LNCAP (cell line): ENCODE measurements around the gene RASL12.

Experiments used
- TF ChIP-seq, protein P1 (sequence below): fragments of 450-650 bp; IDR thresholded peaks from 2 replicates; pipeline ENCODE4 v1.5.1; 2017; ENCODE audit warnings: mild to moderate bottlenecking

Gene RASL12

DNA sequence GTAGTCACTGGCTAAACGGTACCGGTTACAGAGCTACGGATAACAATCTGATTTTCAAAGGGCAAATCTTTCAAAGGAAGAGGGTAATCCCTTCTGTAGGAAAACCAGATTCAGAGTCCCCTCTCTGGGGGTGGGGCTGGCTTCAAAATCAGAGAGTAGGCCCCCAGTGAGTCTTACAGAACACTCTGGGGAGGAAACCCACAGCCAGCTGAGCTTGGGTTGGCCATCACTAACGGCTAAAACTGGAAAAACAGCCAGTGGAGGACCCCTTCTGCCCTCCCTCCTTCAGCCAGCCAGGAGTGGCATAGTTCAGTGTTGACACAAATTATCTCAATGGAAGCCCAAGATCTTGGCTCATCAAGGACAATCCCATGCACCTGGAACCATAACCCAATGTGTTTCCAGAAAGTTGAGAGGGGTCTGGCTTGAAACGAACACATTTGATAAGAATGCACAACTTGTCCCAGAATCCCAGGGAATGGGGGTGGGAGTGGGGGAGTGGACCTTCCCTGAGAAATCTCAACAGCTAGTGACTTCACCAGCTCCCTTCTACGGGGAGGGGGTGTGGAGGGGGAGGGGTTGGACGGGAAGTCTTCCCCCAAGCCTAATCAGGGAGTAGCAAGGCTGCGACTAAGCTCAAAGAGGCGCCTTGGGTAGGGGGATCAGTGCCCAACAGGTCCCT is 1.0 kb downstream of the RASL12 start:
- TF ChIP-seq, protein P1, sequence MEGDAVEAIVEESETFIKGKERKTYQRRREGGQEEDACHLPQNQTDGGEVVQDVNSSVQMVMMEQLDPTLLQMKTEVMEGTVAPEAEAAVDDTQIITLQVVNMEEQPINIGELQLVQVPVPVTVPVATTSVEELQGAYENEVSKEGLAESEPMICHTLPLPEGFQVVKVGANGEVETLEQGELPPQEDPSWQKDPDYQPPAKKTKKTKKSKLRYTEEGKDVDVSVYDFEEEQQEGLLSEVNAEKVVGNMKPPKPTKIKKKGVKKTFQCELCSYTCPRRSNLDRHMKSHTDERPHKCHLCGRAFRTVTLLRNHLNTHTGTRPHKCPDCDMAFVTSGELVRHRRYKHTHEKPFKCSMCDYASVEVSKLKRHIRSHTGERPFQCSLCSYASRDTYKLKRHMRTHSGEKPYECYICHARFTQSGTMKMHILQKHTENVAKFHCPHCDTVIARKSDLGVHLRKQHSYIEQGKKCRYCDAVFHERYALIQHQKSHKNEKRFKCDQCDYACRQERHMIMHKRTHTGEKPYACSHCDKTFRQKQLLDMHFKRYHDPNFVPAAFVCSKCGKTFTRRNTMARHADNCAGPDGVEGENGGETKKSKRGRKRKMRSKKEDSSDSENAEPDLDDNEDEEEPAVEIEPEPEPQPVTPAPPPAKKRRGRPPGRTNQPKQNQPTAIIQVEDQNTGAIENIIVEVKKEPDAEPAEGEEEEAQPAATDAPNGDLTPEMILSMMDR, result no peak

DNA sequence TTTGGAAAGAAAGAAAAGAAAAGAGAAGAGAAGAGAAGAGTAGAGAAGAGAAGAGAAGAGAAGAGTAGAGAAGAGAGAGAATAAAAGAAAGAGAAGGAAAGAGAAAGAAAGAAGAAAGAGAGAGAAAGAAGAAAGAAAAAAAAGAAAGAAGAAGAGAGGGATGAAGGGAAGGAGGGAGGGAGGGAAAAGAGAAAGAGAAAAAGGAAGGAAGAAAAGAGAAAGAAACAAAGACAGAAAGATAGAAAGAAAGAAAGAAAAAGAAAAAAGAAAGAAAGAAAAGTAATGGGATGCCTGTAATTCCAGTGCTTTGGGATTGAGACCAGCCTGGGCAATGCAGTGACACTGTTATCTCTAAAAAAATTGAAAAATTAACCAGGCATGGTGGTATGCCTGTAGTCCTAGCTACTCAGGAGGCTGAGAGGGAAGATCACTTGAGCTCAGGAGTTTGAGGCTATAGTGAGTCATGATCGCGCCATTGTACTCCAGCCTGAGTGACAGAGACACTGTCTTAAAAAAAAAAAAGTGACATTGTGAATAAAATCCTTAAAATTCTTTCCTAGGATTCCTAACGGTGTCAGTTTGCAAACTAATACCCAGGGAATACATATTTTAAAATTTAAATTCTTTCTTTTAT is 1.7 kb downstream of the RASL12 start:
- TF ChIP-seq, protein P1, result no peak

DNA sequence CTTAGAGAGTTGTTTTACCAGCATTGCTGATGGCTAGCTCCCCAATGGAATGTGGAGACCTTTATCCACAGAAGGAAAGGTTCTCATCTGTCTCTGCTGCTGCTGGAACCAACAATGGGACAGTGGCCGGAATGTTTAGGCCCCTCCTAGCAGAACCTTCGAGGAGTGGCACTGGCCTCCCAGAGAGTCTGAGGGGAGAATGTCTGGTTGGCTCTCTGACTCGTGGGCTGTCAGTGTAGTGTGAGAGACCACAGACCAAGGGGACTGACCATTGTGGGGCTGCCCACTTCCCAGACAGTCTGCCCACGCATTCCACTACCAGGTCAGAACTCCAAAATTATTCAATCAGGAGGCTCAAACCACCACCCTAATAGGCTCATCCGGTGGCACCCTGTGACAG is 5.1 kb downstream of the RASL12 start:
- TF ChIP-seq, protein P1, result no peak

DNA sequence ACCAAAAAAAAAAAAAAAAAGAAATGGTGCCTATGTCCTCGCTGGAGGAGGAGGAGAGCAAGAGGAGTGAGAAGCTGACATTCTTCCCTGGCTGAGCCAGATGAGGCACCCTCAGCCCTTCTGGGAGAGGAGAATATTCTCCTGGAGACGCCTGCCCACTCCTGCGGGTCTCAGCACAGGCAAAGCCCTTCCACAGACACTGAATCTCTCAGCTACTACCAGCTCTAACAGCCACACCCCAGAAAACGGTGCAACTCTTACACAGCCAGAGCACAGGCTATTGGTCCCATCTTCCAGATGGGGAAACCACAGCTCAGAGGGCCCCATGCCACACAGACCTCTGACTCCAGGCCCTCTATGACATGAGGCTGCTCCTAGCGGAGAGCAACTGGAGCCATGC is 5.7 kb downstream of the RASL12 start:
- TF ChIP-seq, protein P1, result no peak

DNA sequence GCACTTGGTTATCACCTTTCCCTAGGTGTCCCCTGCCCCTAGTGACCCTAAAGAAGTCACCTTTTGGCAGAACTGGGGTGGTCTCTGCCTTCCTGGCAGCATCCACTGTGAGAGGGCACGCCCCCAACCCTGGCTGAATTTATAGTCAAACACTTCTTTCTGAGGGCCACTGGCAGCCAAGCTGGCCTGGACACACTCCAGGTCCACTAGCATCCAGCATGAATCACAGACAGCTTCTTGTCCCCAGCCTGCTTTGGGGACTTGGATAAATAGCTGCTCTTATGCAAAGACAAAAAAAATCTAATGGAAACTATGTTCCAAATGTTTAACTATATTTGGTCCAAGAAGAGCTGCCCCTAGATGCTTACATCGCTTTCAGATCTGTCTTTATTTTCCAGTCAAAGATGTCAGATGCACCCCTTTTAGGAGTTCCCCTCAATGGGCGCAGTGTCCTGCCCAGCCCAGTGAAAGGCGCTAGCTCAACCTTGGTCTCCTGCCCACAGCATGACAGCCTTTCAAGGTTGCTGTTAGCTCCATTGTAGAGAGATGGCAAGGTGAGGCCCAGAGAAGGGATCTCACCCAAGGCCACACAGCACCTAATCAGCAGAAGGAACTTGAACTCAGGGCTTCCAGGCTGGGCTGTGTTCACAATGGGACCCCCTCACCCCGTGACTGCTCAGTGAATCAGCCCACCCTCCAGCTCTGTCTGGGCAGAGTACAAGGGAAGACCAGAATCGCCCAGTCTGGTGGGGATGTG is 7.0 kb downstream of the RASL12 start:
- TF ChIP-seq, protein P1, result no peak

DNA sequence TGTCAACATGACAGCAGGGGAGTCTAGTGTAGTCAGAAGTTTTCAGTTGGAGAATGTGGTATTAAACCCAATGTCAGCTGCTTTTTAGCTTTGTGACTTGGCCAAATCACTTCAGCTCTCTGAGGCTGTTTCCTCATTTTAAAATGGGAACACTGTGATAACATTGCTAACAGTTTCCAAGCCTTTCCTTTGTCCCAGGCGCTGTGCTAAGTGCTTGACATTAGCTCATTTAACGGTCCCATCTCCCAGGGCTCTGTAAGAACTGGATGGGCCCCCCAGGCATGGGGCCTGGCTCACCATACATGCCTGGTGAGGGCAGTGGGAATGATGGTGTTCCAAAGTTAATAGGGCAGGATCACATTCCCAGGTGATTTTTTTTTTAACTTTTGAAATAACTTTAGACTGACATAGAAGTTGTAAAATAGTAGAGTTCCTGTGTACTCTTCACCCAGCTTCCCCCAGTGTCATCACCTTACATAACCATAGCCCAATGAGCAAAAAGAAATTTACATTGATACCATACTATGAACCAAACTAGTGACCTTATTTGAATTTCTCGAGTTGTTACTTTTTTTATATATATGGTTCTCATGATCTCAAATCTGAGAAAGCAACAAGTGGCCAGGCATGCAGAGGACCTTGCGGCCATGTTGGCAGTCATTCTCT is 7.7 kb downstream of the RASL12 start:
- TF ChIP-seq, protein P1, result no peak

DNA sequence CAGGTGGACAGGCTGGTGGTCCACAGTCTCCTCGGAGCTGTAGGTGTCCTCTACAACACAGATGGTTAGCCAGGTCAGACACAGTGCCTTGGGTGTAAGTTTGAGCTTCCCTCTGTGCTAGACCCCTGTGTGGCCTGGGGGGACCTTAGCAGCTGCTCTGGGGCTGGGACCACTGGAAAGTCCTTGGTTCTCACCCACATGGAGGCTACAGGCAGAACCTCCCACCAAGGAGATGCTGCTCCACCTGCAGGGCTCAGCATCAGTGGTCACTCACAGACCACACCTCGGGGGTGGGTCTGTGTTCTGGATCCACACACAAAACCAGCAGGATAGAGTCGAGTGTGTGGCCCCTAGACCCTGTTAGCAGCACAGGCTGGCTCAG is 8.4 kb downstream of the RASL12 start:
- TF ChIP-seq, protein P1, result no peak
